Measurements from ENCODE around the gene EHMT1.
"Not testable (repeated sequence)": the region's sequence is repeated elsewhere in the genome, so short reads cannot be mapped to it uniquely, and the experiment has no call there.

The EHMT1 gene

GRCh38 chr9:137764171-137764671, 145.4 kb downstream of the EHMT1 start:
- DNase-seq, result no peak

- no peak for DNase-seq
Measured at GRCh38 chr9:137764981-137765380, 146.2 kb downstream of the EHMT1 start.

GRCh38 chr9:137765536-137765935, 146.7 kb downstream of the EHMT1 start:
- DNase-seq, result no peak

GRCh38 chr9:137771580-137771979, 152.8 kb downstream of the EHMT1 start:
- no peak for DNase-seq

- DNase-seq, result peak in 1 of 2 donors; percentile 8
Measured at GRCh38 chr9:137772281-137772873, 153.6 kb downstream of the EHMT1 start.

GRCh38 chr9:137774775-137775386, 156.1 kb downstream of the EHMT1 start:
- no peak for DNase-seq

GRCh38 chr9:137776306-137776995, 157.6 kb downstream of the EHMT1 start:
- no peak for DNase-seq

- no peak for DNase-seq
Measured at GRCh38 chr9:137777761-137778160, 159.0 kb downstream of the EHMT1 start.

GRCh38 chr9:137778336-137778735, 159.5 kb downstream of the EHMT1 start:
- no peak for DNase-seq

GRCh38 chr9:137778914-137779313, 160.1 kb downstream of the EHMT1 start:
- no peak for DNase-seq

- DNase-seq, result not testable (repeated sequence)
Measured at GRCh38 chr9:137780031-137780430, 161.2 kb downstream of the EHMT1 start.

GRCh38 chr9:137781906-137782585, 163.2 kb downstream of the EHMT1 start:
- no peak for DNase-seq

- DNase-seq, result no peak
Measured at GRCh38 chr9:137783521-137783920, 164.7 kb downstream of the EHMT1 start.

- no peak for DNase-seq
Measured at GRCh38 chr9:137784046-137784445, 165.2 kb downstream of the EHMT1 start.

GRCh38 chr9:137784641-137785513, 166.1 kb downstream of the EHMT1 start:
- no peak for DNase-seq

GRCh38 chr9:137785704-137786161, 166.9 kb downstream of the EHMT1 start:
- no peak for DNase-seq

- no peak for DNase-seq
Measured at GRCh38 chr9:137786511-137786920, 167.7 kb downstream of the EHMT1 start.

GRCh38 chr9:137787381-137787780, 168.6 kb downstream of the EHMT1 start:
- no peak for DNase-seq

GRCh38 chr9:137787786-137788505, 169.1 kb downstream of the EHMT1 start:
- DNase-seq, result no peak

- no peak for DNase-seq
Measured at GRCh38 chr9:137788561-137789294, 169.9 kb downstream of the EHMT1 start.
